Coronary artery (tissue), 2 donors: Measurements from ENCODE around the gene MRTO4.
"Not testable (repeated sequence)": the region's sequence is repeated elsewhere in the genome, so short reads cannot be mapped to it uniquely, and the experiment has no call there.

ENCODE experiments used
- DNase-seq: peaks from one replicate; pipeline ENCODE4 v3.0.0-alpha.2; 2017; ENCODE audit warnings: low spot score
- H3K27ac ChIP-seq, 2 donors: fragments of 200-600 bp; sonication (generic); one replicate each; pipeline ENCODE4 v1.5.1; 2016 to 2019
- H3K4me3 ChIP-seq: fragments of 200-600 bp; sonication (generic); 2 replicates; pipeline ENCODE4 v1.5.1; 2016; ENCODE audit warnings: mild to moderate bottlenecking, moderate library complexity
- CTCF ChIP-seq: fragments of 200-600 bp; sonication (generic); IDR thresholded peaks from one replicate; pipeline ENCODE4 v1.5.1; 2019; ENCODE audit warnings: antibody characterized with exemption

The MRTO4 gene

GRCh38 chr1:19294638-19295037 lies 43.0 kb downstream of the MRTO4 start:
- no peak for TF ChIP-seq CTCF
- H3K27ac ChIP-seq: no peak overlapping the region
- no peak for DNase-seq
- no peak overlapping the region for H3K4me3 ChIP-seq

- TF ChIP-seq CTCF: no peak
- Histone ChIP-seq H3K4me3 (no peak overlapping the region), H3K27ac (no peak overlapping the region)
- DNase-seq: no peak
These were observed 48.6 kb downstream of the MRTO4 start for GRCh38 chr1:19300211-19300610.

GRCh38 chr1:19304081-19304480 lies 52.5 kb downstream of the MRTO4 start:
- H3K4me3 ChIP-seq, H3K27ac ChIP-seq, DNase-seq: not testable (repeated sequence)

- DNase-seq: no peak
- TF ChIP-seq CTCF: no peak
- Histone ChIP-seq H3K4me3 (no peak overlapping the region), H3K27ac (no peak overlapping the region)
These were observed 54.3 kb downstream of the MRTO4 start for GRCh38 chr1:19305880-19306279.

- no peak overlapping the region for H3K27ac ChIP-seq
- H3K4me3 ChIP-seq: no peak overlapping the region
- no peak for DNase-seq
- TF ChIP-seq CTCF: no peak
These were observed 55.3 kb downstream of the MRTO4 start for GRCh38 chr1:19306941-19307340.

GRCh38 chr1:19307794-19308508 lies 56.3 kb downstream of the MRTO4 start:
- no peak overlapping the region for H3K27ac ChIP-seq
- DNase-seq: no peak
- no peak for TF ChIP-seq CTCF
- H3K4me3 ChIP-seq: no peak overlapping the region

GRCh38 chr1:19308509-19308907 lies 56.9 kb downstream of the MRTO4 start:
- DNase-seq: no peak
- H3K4me3 ChIP-seq: no peak overlapping the region
- no peak overlapping the region for H3K27ac ChIP-seq
- TF ChIP-seq CTCF: no peak
